ENCODE results near the gene MRTFA. TPM values are rescaled to one million over a fixed set of nuclear protein-coding genes. Genes with fewer than 3 reads are reported as not detected.

MRTFA gene
- total and polyA plus RNA-seq, 8 donors, result 13.6 to 35.3 (median 24.1) TPM

DNA sequence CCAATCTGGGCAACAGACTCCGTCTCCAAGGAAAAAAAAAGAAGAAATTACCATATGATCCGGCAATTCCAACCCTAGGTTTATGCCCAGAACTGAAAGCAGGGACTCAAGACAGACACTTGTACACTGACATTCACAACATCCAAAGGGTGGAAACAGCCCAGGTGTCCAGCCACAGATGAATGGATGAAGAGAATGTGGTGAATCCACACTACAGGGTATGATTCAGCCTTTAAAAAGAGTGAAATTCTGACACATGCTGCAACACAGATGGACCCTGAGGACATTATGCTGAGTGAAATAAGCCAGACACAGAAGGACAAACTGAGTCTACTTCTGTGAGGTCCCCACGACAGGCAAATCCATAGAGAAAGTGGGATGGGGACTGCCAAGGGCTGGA, 222.2 kb downstream of the MRTFA start:
- H3K9me3 ChIP-seq, result no peaks in the 10 kb centered on the region
- H3K4me3 ChIP-seq, result no peak overlapping the region
- H3K27ac ChIP-seq, result no peak overlapping the region
- FAIRE-seq (no peak), ATAC-seq (no peak), DNase-seq (no peak)
- H3K36me3 ChIP-seq, result peaks cover 4 to 40% (median 21%) of the 10 kb centered on the region in 3 donors
- intact Hi-C loops (cut with DNase I), result no loop called here
- TF ChIP-seq, protein P1, sequence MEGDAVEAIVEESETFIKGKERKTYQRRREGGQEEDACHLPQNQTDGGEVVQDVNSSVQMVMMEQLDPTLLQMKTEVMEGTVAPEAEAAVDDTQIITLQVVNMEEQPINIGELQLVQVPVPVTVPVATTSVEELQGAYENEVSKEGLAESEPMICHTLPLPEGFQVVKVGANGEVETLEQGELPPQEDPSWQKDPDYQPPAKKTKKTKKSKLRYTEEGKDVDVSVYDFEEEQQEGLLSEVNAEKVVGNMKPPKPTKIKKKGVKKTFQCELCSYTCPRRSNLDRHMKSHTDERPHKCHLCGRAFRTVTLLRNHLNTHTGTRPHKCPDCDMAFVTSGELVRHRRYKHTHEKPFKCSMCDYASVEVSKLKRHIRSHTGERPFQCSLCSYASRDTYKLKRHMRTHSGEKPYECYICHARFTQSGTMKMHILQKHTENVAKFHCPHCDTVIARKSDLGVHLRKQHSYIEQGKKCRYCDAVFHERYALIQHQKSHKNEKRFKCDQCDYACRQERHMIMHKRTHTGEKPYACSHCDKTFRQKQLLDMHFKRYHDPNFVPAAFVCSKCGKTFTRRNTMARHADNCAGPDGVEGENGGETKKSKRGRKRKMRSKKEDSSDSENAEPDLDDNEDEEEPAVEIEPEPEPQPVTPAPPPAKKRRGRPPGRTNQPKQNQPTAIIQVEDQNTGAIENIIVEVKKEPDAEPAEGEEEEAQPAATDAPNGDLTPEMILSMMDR (IDR thresholded peaks at IDR 0.05), result no peak
- 60 to 72% methylated on average over 3 of the region's 3 CpGs for WGBS, 2 donors
- H3K4me1 ChIP-seq, result no peaks in the 10 kb centered on the region
- H3K27me3 ChIP-seq, result no peaks in the 10 kb centered on the region

DNA sequence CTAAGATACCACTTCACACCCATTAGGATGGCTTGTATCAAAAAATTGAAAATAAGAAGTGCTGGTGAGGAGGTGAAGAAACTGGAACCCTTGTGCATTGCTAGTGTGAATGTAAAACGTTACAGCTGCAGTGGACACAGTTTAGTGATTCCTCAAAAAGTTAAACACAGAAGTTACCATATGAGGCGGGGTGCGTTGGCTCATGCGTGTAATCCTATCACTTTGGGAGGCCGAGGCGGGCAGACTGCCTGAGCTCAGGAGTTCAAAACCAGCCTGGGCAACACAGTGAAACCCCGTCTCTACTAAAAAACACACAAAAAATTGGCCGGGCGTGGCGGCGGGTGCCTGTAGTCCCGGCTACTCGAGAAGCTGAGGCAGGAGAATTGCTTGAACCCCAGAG, 222.6 kb downstream of the MRTFA start:
- 86 to 87% methylated on average over 13 of the region's 13 CpGs for WGBS, 2 donors
- intact Hi-C loops (cut with DNase I), result no loop called here

DNA sequence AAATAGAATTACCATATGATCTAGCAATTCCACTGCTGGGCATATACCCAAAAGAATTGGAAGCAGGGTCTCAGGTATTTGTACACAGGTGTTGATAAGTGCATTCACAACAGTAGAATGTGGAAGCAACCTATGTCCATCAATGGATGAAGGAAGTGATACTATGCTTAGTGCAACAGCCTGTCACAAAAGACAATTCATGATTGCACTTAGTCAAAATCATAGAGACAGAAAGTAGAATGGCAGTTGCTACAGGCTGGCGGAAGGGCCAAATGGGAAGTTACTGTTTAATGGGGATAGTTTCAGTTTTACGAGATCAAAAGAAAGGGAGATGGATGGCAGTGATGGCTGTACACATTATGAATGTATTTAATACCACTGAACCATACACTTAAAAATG, 224.1 kb downstream of the MRTFA start:
- FAIRE-seq (no peak), ATAC-seq (no peak), DNase-seq (no peak)
- Histone ChIP-seq H3K27ac (no peak overlapping the region), H3K36me3 (peaks cover 0 to 41% (median 15%) of the 10 kb centered on the region in 3 donors), H3K4me1 (no peaks in the 10 kb centered on the region), H3K4me3 (no peak overlapping the region), H3K9me3 (no peaks in the 10 kb centered on the region), H3K27me3 (no peaks in the 10 kb centered on the region)
- intact Hi-C loops (cut with DNase I), result no loop called here
- TF ChIP-seq, protein P1 (IDR thresholded peaks at IDR 0.05), result no peak
- 94 to 96% methylated on average over 2 of the region's 2 CpGs for WGBS, 2 donors

More for the DNA sequence above, 222.6 kb downstream of the MRTFA start:
- Histone ChIP-seq H3K27ac (no peak overlapping the region), H3K27me3 (no peaks in the 10 kb centered on the region), H3K36me3 (peaks cover 4 to 40% (median 16%) of the 10 kb centered on the region in 3 donors), H3K4me3 (no peak overlapping the region), H3K4me1 (no peaks in the 10 kb centered on the region), H3K9me3 (no peaks in the 10 kb centered on the region)
- ATAC-seq (no peak), DNase-seq (no peak), FAIRE-seq (no peak)
- TF ChIP-seq, protein P1 (IDR thresholded peaks at IDR 0.05), result no peak

DNA sequence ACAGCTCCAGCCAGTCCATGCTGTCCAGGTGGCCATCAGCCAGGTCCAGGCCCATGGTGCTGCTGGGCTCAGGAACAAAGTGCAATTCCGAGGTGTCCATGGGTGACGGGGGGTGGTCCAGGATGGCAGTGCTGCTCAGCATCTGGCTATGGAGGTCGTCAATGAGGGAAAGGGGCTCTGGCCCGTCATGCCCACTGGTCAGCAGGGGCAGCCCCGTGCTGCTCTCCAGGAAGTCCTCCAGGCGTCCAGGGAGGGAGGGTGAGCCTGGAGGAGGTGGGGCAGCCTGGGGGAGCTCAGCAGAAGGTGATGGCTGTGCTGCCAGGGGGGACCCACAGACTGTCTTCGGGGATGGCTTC, 225.0 kb downstream of the MRTFA start:
- FAIRE-seq (no peak), ATAC-seq (peak in 1 of 4 donors; percentile 3), DNase-seq (peak in 1 of 6 donors; percentile 41)
- TF ChIP-seq, protein P1 (IDR thresholded peaks at IDR 0.05), result no peak
- intact Hi-C loops (cut with DNase I), result no loop called here
- H3K9me3 ChIP-seq, result no peaks in the 10 kb centered on the region
- no peak overlapping the region for H3K4me3 ChIP-seq
- no peaks in the 10 kb centered on the region for H3K27me3 ChIP-seq
- WGBS, 2 donors, result 79 to 82% methylated on average over 7 of the region's 7 CpGs
- H3K4me1 ChIP-seq, result no peaks in the 10 kb centered on the region
- H3K36me3 ChIP-seq, result peaks cover 0 to 51% (median 22%) of the 10 kb centered on the region in 3 donors
- no peak overlapping the region for H3K27ac ChIP-seq

DNA sequence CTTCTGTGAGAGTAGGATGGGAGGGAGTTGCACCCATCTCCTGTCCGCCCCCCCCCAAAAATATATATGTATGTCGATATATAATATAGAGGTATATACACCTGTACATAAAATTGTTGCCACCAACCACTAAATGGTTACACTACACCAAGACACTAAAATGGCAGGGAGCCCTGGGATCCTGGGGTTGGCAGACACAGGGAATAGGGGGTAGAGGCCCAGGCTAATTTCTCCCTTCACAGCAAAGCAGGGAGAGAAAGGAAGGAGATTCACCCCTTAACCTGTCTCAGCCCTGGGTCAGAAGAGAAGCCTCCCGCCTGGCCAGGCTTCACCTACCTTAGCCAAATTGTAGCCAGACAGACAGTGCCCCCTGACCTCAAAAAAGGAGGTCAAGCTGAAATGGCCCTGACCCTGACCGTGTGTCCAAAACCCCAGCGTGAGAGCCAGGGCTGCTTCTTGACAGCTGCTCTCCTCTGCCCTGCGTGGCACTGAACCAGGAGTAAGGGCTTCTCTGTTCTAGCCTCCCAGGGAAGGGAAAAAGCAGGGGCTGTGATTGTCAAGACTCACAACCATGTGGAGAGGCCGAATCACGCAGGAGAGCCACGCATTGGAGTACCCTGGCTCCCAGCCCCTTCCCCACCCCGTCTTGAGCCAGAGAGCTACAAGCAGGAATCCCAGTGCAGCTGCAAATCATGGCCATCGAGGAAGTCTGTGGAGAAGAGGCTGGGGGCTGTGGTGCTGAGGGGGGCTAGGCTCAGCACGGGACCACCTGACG, 225.6 kb downstream of the MRTFA start:
- Histone ChIP-seq H3K4me3 (no peak overlapping the region), H3K36me3 (peaks cover 0 to 57% (median 28%) of the 10 kb centered on the region in 3 donors), H3K9me3 (no peaks in the 10 kb centered on the region), H3K4me1 (no peaks in the 10 kb centered on the region), H3K27ac (no peak overlapping the region), H3K27me3 (no peaks in the 10 kb centered on the region)
- no peak for DNase-seq
- WGBS, 2 donors, result 91% methylated on average over 13 of the region's 13 CpGs
- no peak for ATAC-seq
- TF ChIP-seq, protein P1 (IDR thresholded peaks at IDR 0.05), result no peak
- FAIRE-seq, result no peak
- intact Hi-C loops (cut with DNase I), result no loop called here
